ENCODE measurements around the gene NRAP. TPM values are rescaled to one million over a fixed set of nuclear protein-coding genes. Genes with fewer than 3 reads are reported as not detected.

The NRAP gene
- total RNA-seq, 1 experiment from 2014 or later: not detected

DNA sequence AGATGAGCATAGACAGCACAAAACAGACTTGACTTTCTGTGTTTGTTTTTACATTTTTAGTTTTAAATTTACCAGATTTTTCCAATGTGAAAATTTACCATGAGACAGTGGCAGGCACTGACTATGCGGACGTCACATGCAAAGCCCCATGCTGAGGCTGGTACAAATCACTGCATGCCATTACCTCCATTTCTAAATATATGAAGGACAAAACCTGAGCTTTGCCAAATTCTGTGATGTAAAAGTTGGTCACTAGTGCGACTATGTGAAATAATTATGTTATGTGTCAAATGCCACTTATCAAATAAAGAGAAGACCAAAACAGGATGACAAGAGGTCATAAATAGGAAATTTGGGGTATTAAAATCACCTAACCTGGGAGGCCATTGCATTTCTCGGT is 22.1 kb downstream of the NRAP start:
- DNase-seq: no peak
- Histone ChIP-seq H2BK15ac (ENCODE audit: low read depth, low read length) (no peak overlapping the region), H3T11ph (ENCODE audit: low read length) (no peak overlapping the region), H2AK5ac (ENCODE audit: insufficient read length, low read length) (no peak overlapping the region), H3K27me3 (ENCODE audit: insufficient read depth, low read length) (no peaks in the 10 kb centered on the region), H3K23ac (ENCODE audit: insufficient read length, low read depth, low read length) (no peak overlapping the region), H3K4me1 (ENCODE audit: insufficient read depth, low read length) (no peaks in the 10 kb centered on the region), H4K5ac (ENCODE audit: insufficient read length, low read depth, low read length) (no peak overlapping the region), H3K23me2 (ENCODE audit: insufficient read length, low read depth, low read length, poor library complexity, severe bottlenecking) (no peaks in the 10 kb centered on the region), H2BK5ac (ENCODE audit: insufficient read length, low read length) (no peak overlapping the region), H2BK120ac (ENCODE audit: low read depth, low read length, poor library complexity, severe bottlenecking) (no peak overlapping the region), H2BK12ac (ENCODE audit: insufficient read length, low read depth, low read length) (no peak overlapping the region), H3K4me2 (ENCODE audit: insufficient read depth, insufficient read length, low read length) (no peak overlapping the region), H3K27ac (ENCODE audit: insufficient read length, low read depth, low read length) (no peak overlapping the region), H3K79me1 (ENCODE audit: insufficient read depth, low read depth, low read length, poor library complexity, severe bottlenecking) (no peaks in the 10 kb centered on the region), H3K56ac (ENCODE audit: insufficient read length, low read depth, low read length) (no peak overlapping the region), H2BK20ac (ENCODE audit: low read depth, low read length, poor library complexity, severe bottlenecking) (no peak overlapping the region), H3K18ac (ENCODE audit: insufficient read length, low read depth, low read length) (no peak overlapping the region), H3K14ac (ENCODE audit: insufficient read depth, low read length) (no peak overlapping the region), H2AFZ (ENCODE audit: low read length) (no peak overlapping the region), H4K20me1 (ENCODE audit: control insufficient read depth, insufficient read depth, insufficient read length) (no peaks in the 10 kb centered on the region), H3K9me3 (ENCODE audit: control insufficient read depth, low read depth, low read length) (no peaks in the 10 kb centered on the region), H3K9ac (ENCODE audit: extremely low read depth, insufficient read length, low read length) (no peak overlapping the region), H3K4ac (ENCODE audit: low read depth, low read length) (no peak overlapping the region), H3K79me2 (ENCODE audit: insufficient read depth, low read length) (no peaks in the 10 kb centered on the region), H4K91ac (ENCODE audit: insufficient read length, low read depth, low read length) (no peak overlapping the region), H4K8ac (replicated peaks; ENCODE audit: insufficient read length, low read depth, low read length) (no peak overlapping the region)
- no peak overlapping the region for H3K27ac Mint-ChIP-seq
- H3K27me3 Mint-ChIP-seq (ENCODE audit: low read depth): peaks cover 5% of the 10 kb centered on the region
- TF ChIP-seq, protein P1, sequence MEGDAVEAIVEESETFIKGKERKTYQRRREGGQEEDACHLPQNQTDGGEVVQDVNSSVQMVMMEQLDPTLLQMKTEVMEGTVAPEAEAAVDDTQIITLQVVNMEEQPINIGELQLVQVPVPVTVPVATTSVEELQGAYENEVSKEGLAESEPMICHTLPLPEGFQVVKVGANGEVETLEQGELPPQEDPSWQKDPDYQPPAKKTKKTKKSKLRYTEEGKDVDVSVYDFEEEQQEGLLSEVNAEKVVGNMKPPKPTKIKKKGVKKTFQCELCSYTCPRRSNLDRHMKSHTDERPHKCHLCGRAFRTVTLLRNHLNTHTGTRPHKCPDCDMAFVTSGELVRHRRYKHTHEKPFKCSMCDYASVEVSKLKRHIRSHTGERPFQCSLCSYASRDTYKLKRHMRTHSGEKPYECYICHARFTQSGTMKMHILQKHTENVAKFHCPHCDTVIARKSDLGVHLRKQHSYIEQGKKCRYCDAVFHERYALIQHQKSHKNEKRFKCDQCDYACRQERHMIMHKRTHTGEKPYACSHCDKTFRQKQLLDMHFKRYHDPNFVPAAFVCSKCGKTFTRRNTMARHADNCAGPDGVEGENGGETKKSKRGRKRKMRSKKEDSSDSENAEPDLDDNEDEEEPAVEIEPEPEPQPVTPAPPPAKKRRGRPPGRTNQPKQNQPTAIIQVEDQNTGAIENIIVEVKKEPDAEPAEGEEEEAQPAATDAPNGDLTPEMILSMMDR (conservative IDR thresholded peaks at IDR 0.05): no peak
- no CpG with 5 or more reads among the region's 4 CpGs for WGBS (ENCODE audit: extremely low coverage, insufficient read length, low lambda C conversion rate)
- no peak overlapping the region for H3K4me3 Mint-ChIP-seq
- H3K9me3 Mint-ChIP-seq: no peaks in the 10 kb centered on the region
- no peaks in the 10 kb centered on the region for H3K36me3 Mint-ChIP-seq (ENCODE audit: insufficient read depth in 1 of 3, low read depth in 3 of 3)
- peaks cover 0 to 6% of the 10 kb centered on the region in 2 experiments; a peak in 1 of 4 replicates for H3K4me1 Mint-ChIP-seq

Data from H9 (cell line).